NCI-H1694 treated with DMSO at 0.1 percent for 48 hours (cell line): ENCODE results near the gene ADRM1.
A peak's percentile ranks its signal among the peaks of the same experiment; 100 is the strongest.

Experiments used
- DNase-seq: peaks from one replicate; lab custom pipeline; 2025; lab: John Stamatoyannopoulos, UW

The ADRM1 gene

DNA sequence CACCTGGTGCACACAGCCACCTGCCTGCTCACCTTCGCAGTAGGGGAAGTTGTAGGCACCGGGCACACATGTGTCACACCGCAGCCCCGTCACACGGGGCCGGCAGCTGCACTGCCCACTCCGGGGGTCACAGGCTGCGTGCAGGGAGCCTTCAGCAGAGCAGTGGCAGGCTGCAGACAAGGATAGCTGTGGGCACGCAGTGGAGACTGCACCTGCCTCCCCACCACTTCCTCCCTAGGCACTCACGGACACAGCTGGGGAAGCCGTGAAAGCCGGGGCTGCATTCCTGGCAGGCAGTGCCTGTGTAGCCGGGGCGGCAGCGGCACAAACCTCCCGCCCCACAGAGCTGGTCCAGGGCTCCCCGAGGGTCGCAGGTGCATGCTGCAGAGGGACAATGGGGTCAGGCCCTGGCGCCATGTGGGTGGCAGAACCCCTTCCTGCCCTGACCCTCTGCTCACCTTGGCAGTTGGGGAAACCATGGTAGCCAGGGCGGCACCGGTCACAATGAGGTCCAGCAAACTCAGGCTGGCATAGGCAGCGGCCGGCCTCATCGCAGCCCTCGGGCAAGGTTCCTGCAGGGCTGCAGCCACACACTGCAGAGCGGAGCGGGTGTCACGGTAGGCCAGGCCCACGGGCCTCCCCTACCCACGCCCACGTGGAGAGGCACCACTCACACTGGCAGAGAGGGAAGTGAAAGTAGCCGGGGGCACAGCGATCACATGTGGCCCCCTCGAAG, 34.9 kb downstream of the ADRM1 start:
- DNase-seq = no peak

DNA sequence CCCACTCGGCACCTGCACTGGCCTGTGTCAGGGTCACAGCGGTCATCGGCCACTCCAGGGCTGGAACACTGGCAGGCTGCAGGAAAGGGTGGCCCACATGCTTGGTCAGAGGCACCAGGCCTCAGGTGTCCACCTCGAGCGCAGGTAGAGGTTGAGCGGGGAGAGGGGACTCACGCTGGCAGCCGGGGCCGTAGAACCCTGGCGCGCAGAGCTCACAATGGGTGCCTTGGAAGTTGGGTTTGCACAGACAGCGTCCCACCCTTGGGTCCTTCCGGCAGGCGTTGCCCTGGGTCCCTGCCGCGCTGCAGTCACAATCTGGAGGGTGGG, 35.5 kb downstream of the ADRM1 start:
- no peak for DNase-seq

DNA sequence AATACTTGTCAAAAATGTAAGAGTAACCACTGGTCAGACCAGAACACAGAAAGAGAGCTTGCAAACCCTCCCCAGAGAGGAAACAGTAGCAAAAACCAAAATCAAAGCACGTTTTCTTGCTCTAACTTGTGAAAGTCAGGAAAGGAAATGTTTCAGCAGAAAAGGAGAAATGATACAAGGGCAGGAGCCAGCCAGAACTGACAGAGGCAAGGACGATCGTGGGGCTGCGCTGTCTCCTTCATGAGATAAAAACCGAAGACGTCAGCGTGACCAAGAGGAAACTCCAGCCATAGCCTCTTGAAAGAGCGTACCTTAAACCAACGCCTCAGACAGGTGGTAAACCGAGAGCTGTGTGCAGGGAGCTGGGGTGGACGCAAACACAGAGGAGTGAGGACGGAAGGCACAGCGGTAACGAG, 36.9 kb downstream of the ADRM1 start:
- no peak for DNase-seq

DNA sequence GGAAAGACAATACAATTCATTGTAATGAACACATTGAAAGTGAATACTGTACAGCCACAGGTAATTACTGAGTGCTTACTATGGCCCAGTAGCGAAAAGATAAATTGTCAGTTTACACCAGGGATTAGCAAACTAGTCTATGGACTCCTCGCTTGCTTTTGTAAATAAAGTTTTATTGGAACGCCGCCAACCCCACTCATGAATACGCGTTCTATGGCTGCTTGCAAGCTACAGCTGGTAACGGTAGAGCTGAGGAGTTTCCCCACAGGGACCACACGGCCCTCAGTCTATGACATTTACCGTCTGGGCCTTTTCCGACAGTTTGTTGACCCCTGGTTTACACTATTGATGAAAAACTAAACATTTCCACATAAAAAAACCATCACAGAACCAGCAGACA, 40.1 kb downstream of the ADRM1 start:
- DNase-seq = no peak

DNA sequence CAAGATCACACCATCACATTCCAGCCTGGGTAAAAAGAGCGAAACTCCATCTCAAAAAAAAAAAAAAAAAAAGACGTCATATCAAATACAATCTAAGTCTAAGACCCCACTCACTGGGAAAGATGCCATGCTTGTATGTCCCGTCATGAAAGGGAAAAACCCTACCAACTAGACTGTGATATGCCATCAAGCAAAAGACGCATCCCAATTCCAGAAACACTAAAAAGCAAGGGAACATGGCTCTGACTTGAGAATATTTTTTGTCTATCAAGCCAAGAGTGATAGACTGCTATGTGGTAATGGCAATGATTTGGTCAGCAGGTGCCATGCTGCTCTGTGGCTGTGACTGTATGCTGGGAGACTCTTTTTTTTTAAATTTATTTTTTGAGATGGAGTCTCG, 41.3 kb downstream of the ADRM1 start:
- DNase-seq = no peak

DNA sequence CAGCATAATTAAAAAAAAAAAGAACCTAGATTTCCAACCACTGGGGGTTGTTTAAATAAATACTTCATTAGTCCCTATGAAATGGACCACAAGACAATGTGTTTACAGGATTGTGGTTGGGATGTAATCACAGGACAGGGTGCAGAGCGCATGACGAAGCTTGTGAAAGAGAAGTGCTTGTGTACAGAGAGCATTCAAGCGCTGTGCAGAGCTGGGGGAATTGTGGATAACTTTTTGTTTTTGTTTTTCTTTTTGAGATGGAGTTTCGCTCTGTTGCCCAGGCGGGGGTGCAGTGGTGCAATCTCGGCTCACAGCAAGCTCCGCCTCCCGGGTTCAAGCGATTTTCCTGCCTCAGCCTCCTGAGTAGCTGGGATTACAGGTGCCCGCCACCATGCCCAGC, 42.0 kb downstream of the ADRM1 start:
- no peak for DNase-seq

DNA sequence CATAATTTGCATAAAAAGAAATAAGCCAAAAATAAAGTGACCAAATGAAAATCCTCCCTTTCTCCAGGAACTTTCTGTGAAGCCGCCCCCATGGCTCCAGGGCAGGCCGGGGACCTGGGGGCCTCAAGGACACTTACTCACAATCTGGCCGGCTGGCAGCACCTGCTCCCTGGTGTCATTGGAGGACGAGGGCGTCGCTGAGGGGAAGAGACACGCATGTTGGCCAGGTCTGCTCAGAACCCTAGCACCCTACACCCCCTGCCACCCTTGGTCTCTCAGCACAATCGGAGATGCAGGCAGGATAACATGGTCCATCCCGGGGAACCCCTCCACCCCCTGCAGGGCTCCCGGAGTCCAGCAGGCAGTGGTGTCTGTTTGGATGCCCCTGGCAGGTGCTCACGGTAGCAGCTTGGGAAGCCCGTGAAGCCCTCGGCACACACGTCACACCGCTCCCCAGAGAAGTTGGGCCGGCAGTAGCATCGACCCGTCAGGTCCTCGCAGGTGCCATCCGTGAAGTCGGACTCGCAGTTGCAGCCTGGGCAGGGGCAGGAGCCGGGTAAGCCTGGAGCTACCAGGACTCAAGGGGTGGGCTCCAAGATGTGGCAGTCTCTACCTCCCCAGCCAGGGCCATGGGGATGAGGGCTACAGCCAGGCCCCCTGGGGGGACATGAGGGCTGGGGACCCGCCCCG, 43.0 kb downstream of the ADRM1 start:
- DNase-seq = no peak

DNA sequence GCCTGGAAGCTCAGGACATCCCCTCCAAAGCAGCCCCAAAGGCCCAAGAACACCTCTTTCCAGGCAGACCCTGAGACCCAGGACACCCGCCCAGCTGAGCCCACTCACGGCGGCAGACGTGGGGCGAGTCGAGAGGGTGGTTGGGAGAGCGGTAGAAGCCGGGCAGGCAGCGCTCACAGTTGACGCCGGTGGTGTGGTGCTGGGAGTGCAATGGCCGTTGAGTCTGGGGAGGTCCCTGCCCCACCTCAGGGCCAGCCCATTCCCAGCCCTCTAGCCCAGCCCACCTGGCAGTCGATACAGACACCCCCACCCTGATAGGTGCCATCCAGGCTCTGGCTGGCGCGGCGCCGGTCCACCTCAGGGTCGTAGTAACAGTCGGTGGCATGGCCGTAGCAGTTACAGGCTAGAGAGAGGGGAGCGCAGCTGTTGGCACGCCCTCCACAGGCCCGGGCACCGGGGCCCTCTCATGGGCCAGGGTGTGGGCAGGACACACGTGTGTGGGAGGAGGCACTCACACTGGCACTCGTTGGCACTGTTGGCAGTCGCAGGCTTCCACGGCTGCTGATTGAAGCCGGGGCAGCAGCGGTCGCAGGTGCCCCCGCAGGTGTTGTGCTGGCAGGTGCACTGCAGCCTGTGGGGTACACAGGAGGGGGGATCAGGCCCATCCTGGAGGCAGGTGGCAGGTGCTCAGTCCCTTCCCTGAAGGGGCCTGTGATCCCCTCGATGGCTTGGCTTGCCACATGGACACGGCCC, 43.8 kb downstream of the ADRM1 start:
- DNase-seq = no peak

DNA sequence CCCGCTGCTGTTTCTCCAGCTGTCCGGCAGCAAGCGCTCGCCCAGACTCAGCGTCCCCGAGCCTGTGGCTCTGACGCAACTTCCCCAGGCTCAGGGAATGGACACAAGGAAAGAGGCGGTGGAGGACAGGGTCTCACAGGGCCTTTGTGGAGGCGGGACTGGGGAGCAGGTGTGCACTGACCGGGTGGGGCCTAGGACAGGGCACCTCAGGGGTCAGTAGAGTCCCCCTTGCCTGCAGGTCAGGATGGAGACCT, 44.3 kb downstream of the ADRM1 start:
- no peak for DNase-seq

DNA sequence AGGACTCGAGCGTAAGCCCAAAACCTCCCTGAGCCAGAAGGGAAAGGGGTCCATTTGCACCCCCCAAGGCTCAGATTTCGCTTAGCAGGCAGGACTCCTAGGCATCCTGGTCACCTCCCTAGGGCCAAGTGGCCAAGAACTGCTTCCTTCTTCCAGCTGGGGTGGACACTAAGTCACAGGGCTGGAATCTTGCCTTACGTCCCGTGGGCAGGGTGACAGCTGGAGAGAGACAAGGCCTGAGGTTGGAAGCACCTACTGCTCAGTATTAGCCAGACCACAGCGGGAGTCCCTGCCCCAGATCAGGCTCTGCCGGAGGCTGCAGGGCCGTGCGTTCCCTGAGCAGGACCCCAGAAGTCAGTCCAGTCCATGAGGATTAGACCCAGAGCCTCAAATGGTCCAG, 44.6 kb downstream of the ADRM1 start:
- DNase-seq = no peak

DNA sequence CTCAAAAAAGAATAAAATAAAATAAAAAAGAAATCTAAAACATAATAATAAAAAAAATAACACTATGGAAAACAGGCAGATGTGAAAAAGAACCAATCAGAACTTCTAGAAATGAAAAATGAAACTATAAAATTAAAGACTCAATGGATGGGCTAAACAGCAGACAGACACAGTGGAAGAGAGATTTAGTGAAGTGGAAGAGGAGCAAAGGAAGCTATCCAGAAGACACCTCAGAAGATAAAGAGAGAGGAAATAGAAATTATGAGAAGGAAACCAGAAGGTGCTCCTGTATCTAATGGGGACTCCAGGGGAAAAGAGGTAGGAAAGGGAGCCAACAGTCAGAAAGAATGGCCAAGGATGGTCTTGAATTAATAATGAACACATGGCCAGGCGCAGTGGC, 45.8 kb downstream of the ADRM1 start:
- no peak for DNase-seq

DNA sequence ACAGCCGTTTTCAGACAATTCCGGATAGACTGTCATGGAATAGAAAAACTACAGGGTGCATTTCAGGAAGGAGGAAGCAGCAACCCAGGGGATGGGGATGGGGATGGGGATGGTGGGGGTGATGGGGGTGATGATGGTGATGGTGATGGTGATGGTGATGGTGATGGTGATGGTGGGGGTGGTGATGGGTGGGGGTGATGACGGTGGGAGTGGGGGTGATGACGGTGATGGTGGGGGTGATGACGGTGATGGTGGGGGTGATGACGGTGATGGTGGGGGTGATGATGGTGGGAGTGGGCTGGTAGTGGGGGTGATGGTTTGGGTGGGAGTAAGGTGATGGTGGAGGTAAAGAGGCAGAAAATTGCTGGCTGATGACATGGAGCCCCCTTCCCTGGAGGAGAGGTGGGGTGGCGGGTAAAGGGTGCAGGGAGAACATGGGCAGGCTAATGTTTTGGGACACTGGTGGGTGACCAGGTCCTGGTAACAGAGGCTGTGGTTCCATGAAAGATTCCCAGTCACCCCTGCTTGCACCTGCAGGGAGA, 46.8 kb downstream of the ADRM1 start:
- DNase-seq = no peak

DNA sequence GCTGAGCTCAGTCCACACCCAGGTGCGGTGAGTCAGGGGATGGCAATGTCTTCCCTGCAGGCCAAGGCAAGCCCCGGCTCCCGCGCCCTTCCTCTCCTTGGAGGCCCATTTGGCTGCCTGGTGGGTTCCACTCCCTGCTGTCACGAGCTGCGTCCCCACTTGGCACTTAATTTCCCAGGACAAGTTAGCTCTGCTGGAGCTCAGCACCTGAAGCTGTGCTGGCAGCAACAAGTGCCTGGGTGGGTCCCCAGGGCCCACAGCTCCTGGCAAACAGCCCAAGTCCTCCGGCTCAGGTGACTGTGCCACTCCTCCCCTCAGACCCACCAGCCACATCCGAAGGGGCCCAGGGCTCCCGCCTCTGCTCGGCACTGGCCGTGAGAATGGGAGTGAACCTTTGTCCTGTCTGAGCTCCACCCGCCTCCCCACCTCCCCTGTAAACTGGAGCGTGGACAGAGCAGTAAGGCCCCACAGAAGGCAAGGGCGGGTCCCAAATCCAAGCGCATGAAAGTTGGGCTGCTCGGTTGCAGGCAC, 47.4 kb downstream of the ADRM1 start:
- DNase-seq = no peak

DNA sequence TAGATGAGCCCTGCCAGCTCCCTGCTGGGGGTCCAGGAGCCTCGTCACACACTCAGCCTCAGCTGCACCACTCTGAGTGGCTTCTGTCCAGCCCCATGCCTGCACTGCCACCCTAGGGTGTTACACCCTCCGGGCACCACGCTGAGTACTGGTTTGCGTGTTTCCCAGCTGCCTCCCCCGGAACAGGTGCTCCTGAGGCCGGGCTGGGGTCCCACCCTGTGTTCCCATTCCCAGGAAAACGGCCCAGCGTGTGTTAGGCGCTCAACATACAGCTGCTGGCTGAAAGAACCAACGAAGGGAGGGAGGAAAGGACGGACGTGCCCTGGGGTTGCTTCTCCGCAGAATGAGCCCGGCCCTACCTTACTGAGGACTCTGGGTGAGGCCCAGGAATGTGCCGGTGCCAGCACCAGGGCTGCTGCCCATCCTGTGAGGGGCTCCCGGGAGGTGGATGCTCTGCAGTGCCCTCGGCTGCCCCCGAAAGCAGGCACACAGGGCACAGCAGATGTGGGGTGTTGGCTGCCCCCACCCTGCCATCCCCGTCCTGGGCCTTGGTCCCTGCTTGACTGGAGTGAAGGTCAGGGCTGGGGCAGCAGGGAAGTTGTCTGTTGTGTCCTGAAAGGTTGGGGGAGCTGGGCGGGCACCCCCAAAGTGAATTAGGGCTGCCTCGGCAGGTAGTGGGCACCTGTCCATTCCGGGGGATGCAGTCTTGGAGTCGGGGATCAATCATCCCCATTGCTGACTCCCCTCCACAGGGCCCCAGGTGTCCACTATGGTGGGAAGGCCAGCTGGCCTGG, 48.0 kb downstream of the ADRM1 start:
- DNase-seq = no peak

DNA sequence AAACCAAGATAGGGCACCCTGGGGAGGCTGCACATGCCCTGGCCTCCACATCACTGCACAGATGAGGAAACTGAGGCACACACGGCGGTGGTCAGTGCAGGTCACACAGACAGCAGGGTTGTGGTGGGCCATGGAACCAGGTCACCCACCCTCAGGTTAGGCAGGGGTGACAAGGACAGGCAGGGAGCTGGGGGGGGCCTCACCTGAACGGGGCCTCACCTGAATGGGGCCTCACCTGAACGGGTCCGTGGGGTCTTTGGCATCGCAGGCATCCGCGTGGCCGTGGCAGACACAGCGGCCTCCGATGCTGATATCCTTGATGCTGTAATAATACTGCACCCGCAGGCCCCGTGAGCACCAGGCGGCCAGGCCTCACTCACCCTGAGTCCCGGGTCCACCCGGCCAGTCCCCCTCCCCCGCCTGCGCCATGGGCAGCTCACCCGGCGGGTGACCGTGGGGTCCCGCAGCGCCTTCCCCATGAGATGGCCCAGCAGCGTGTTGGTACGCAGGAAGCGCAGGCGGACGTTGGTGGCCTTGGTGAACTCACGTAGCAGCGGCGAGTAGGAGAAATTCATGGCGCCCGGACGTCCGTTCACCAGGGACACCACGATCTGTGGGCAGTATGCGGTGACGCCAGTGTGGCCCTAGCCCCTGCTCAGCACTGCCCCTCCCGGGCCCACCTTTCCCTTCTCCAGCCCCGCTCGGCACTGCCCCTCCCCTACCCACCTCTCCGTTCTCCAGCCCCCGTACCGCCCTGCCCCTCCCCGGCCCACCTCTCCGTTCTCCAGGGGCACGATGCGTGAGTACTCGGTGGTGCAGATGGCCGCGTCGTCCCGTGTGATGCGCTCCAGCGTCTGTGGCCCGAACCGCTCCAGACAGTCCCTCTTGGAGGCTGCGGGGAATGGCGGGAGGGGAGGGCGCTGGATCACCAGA, 48.9 kb downstream of the ADRM1 start:
- DNase-seq = no peak

DNA sequence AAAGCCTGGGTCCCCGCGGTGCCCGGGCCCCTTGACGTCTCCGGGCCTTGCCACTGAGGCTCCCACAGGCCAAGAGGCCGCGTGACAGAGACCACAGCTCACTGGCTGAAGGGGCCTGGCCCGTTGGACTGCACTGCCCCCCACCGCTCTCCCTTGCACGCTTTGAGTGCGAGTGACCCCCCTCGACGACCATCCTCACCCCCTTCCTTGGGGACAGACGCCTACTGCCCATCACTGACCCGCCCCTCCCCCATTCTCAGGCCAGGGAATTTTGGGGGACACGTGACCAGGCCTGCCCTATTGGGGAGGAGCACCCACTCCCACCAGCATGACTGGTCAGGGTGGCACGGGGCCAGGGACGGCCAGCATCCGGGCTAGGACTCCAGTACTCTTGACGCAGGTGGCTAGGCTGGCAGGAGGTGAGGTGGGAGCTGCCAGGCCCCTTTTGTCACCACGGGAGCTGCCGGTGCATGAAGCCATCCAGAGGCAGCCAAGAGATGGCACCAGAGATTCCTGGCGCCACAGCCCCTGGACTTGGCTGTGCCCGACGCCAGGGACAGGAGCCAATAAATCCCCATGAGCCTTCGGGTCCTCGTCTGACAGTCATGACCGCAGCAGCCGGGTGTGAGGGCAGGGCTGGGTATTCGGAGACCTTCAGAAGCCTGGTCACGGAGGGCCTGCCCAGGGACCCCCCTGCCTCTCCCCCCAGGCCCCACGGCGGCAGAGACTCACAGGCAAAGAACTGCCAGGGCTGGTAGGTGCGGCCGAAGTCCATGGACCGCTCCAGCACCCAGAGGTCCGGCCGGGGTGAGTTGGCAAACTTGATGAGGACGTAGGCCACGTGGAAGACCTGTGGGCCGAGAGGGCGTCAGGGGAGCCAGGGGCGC, 49.8 kb downstream of the ADRM1 start:
- peak; percentile 60 for DNase-seq

DNA sequence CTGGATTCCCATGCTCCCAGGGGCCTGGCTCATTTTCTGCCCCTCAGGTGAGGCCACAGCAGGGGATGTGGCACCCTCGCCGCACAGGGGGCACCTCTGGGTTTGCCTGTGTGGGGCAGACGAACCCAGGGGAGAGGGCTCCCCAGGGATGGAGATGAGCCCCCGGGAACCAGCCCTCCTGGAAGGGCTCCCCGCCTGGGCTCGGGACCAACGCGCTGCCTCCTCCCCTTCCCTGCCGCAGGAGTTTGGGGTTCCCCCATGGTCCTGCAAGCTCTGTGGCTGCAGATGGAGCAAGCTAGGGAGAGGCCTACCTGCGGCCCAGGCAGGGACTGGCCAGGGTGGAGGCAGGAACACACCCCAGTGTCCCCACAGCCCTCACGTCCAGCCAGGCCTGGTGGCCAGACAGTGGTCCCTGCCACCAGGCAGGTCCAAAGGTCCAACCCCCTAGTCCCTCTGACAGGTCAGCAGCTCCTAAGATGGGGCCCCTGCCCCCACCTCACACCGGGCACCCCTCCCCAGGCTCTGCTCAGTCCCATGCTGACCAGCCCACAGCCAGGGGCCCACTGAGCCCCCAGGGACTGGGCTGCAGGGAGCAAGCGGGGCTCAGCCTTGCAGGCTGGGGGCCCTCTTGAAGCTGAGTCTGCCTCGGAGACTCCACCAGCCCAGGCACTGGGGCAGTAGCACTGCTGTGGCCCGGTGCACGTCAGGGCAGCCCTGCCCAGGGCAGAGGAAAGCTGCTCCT, 50.7 kb downstream of the ADRM1 start:
- no peak for DNase-seq

DNA sequence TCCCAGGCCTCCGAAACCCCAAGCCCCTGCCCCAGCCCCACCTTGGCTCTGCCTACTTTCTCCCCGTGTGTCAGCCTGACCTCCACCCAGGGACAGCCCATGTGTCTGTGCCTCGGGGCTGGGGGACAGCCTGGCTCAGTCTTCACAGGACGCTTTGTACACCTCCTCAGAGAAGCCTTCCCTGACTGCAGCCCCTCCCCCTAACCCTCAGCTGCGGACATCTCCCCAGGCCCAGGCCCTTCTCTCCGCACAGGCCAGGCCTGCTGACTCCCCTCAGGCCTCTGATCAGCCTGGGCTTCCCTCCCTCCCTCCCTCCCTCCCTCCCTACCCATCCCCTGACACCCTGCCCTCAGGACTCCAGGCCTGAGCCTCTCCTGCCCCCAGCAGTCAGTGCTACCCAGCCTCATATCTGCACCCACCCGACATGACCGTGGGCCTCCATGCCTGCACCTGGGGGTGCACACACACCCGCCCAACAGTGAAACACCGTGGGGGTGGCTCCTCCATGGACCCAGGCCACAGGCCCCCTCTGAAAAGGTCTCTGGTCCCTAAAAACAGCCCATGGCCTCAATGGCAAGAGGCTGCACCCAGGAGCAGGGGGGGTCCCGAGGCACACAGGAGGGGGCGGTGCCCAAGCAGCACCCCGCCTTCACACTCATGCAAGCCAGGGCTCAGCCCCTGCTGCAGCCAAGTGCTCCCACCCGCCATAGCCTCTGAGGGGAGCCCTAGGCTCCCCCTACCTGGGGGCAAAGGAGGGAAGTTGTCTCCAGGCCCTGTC, 51.4 kb downstream of the ADRM1 start:
- DNase-seq = no peak
